IPS-20b (cell line): ENCODE data around the gene BLOC1S1.

Experiments
- H3K27ac ChIP-seq: one replicate; pipeline ENCODE4 v1.5.1; 2013; ENCODE audit warnings: low read length
- H3K27me3 ChIP-seq: 2 replicates; pipeline ENCODE4 v1.6.1; 2013; ENCODE audit warnings: mild to moderate bottlenecking, low read length, inconsistent platforms; ENCODE audit not compliant: insufficient read depth
- H3K36me3 ChIP-seq: 2 replicates; pipeline ENCODE4 v1.6.1; 2013; ENCODE audit warnings: low read depth, mild to moderate bottlenecking, inconsistent platforms, low read length, moderate library complexity; ENCODE audit not compliant: insufficient read depth
- H3K4me1 ChIP-seq: 2 replicates; pipeline ENCODE4 v1.6.1; 2013; ENCODE audit warnings: mild to moderate bottlenecking, control low read depth, inconsistent platforms, low read length, moderate library complexity; ENCODE audit not compliant: insufficient read depth
- H3K4me3 ChIP-seq: 2 replicates; pipeline ENCODE4 v1.5.1; 2013; ENCODE audit warnings: mild to moderate bottlenecking, low read length, inconsistent platforms
- H3K9ac ChIP-seq: 2 replicates; pipeline ENCODE4 v1.6.1; 2013; ENCODE audit warnings: low read depth, mild to moderate bottlenecking, inconsistent platforms, low read length, moderate library complexity
- H3K9me3 ChIP-seq: 2 replicates; pipeline ENCODE4 v1.6.1; 2013; ENCODE audit warnings: mild to moderate bottlenecking, low read depth, low read length, inconsistent platforms; ENCODE audit not compliant: insufficient read depth

Gene BLOC1S1

GRCh38 chr12:55705782-55706402 lies 10.0 kb upstream of the BLOC1S1 start:
- H3K27me3 ChIP-seq, result peaks cover 23% of the 10 kb centered on the region
- H3K36me3 ChIP-seq, result peaks cover 3% of the 10 kb centered on the region
- peaks cover 26% of the 10 kb centered on the region for H3K4me1 ChIP-seq
- H3K27ac ChIP-seq, result no peak overlapping the region
- peak overlapping the region; percentile 80 for H3K4me3 ChIP-seq
- peak overlapping the region; percentile 84; the same call in 1 of the 2 replicates for H3K9ac ChIP-seq
- no peaks in the 10 kb centered on the region for H3K9me3 ChIP-seq

- Histone ChIP-seq H3K27ac (no peak overlapping the region), H3K4me3 (peak overlapping the region; percentile 80), H3K36me3 (peaks cover 3% of the 10 kb centered on the region; the same call in 1 of the 2 replicates), H3K27me3 (peaks cover 23% of the 10 kb centered on the region), H3K4me1 (peaks cover 26% of the 10 kb centered on the region), H3K9me3 (no peaks in the 10 kb centered on the region), H3K9ac (peak overlapping the region; percentile 84; the same call in 1 of the 2 replicates)
Observed at GRCh38 chr12:55706568-55707218, 9.2 kb upstream of the BLOC1S1 start.

GRCh38 chr12:55707219-55707671 lies 8.6 kb upstream of the BLOC1S1 start:
- Histone ChIP-seq H3K36me3 (peaks cover 3% of the 10 kb centered on the region; the same call in 1 of the 2 replicates), H3K4me3 (peak overlapping the region; percentile 80), H3K27me3 (peaks cover 26% of the 10 kb centered on the region), H3K9me3 (no peaks in the 10 kb centered on the region), H3K4me1 (peaks cover 26% of the 10 kb centered on the region), H3K9ac (peak overlapping the region; percentile 84), H3K27ac (no peak overlapping the region)

GRCh38 chr12:55707841-55708694 lies 7.8 kb upstream of the BLOC1S1 start, which contains the start of gene ITGA7:
ITGA7 (minus strand) TSS chr12:55707904; CDS start chr12:55707682, 222 bp downstream.
- Histone ChIP-seq H3K27ac (no peak within 1 kb of the TSS), H3K27me3 (peaks cover 34% of the 10 kb centered on the region), H3K4me3 (peak within 1 kb of the TSS; percentile 92), H3K36me3 (no peaks in the 10 kb centered on the region), H3K4me1 (peaks cover 26% of the 10 kb centered on the region), H3K9me3 (no peaks in the 10 kb centered on the region), H3K9ac (peak within 1 kb of the TSS; percentile 84)

GRCh38 chr12:55708695-55709233 lies 7.1 kb upstream of the BLOC1S1 start:
- Histone ChIP-seq H3K9ac (peak overlapping the region; percentile 80; the same call in 1 of the 2 replicates), H3K4me3 (peak overlapping the region; percentile 92), H3K27ac (no peak overlapping the region), H3K9me3 (no peaks in the 10 kb centered on the region), H3K27me3 (peaks cover 34% of the 10 kb centered on the region), H3K4me1 (peaks cover 26% of the 10 kb centered on the region), H3K36me3 (no peaks in the 10 kb centered on the region)

- no peak overlapping the region for H3K4me3 ChIP-seq
Observed at GRCh38 chr12:55711786-55712553, 3.9 kb upstream of the BLOC1S1 start.

GRCh38 chr12:55712700-55713415 lies 3.0 kb upstream of the BLOC1S1 start:
- peaks cover 24% of the 10 kb centered on the region for H3K27me3 ChIP-seq
- H3K9me3 ChIP-seq, result no peaks in the 10 kb centered on the region
- no peak overlapping the region for H3K9ac ChIP-seq

More at GRCh38 chr12:55711786-55712553, 3.9 kb upstream of the BLOC1S1 start:
- H3K4me1 ChIP-seq, result peaks cover 16% of the 10 kb centered on the region; the same call in 1 of the 2 replicates
- no peaks in the 10 kb centered on the region for H3K9me3 ChIP-seq
- no peak overlapping the region for H3K27ac ChIP-seq
- no peaks in the 10 kb centered on the region for H3K36me3 ChIP-seq
- peaks cover 29% of the 10 kb centered on the region for H3K27me3 ChIP-seq
- no peak overlapping the region for H3K9ac ChIP-seq

GRCh38 chr12:55713721-55714120 lies 2.1 kb upstream of the BLOC1S1 start:
- H3K36me3 ChIP-seq, result no peaks in the 10 kb centered on the region; the same call in 1 of the 2 replicates
- no peak overlapping the region for H3K27ac ChIP-seq
- H3K9ac ChIP-seq, result no peak overlapping the region
- H3K4me3 ChIP-seq, result no peak overlapping the region
- H3K4me1 ChIP-seq, result peaks cover 28% of the 10 kb centered on the region
- H3K9me3 ChIP-seq, result no peaks in the 10 kb centered on the region
- H3K27me3 ChIP-seq, result peaks cover 21% of the 10 kb centered on the region

More at GRCh38 chr12:55712700-55713415, 3.0 kb upstream of the BLOC1S1 start:
- Histone ChIP-seq H3K36me3 (no peaks in the 10 kb centered on the region), H3K4me3 (no peak overlapping the region), H3K27ac (no peak overlapping the region), H3K4me1 (peaks cover 24% of the 10 kb centered on the region; the same call in 1 of the 2 replicates)

GRCh38 chr12:55715169-55715764 lies 579 bp upstream of the BLOC1S1 start:
- peak overlapping the region; percentile 97 for H3K4me3 ChIP-seq
- H3K36me3 ChIP-seq, result no peaks in the 10 kb centered on the region; the same call in 1 of the 2 replicates
- H3K27ac ChIP-seq, result peak overlapping the region; percentile 89
- no peaks in the 10 kb centered on the region for H3K9me3 ChIP-seq
- H3K4me1 ChIP-seq, result peaks cover 27% of the 10 kb centered on the region
- H3K9ac ChIP-seq, result peak overlapping the region; percentile 97; the same call in 1 of the 2 replicates
- H3K27me3 ChIP-seq, result peaks cover 11% of the 10 kb centered on the region; the same call in 1 of the 2 replicates

GRCh38 chr12:55716582-55716957 lies 724 bp downstream of the BLOC1S1 start:
- H3K27ac ChIP-seq, result peak overlapping the region; percentile 89
- H3K36me3 ChIP-seq, result no peaks in the 10 kb centered on the region; the same call in 1 of the 2 replicates
- H3K27me3 ChIP-seq, result peaks cover 11% of the 10 kb centered on the region; the same call in 1 of the 2 replicates
- H3K4me3 ChIP-seq, result peak overlapping the region; percentile 97
- H3K9me3 ChIP-seq, result no peaks in the 10 kb centered on the region
- peak overlapping the region; percentile 97; the same call in 1 of the 2 replicates for H3K9ac ChIP-seq
- peaks cover 27% of the 10 kb centered on the region for H3K4me1 ChIP-seq
